SK-N-SH treated with all-trans-retinoic acid at 6 μM for 48 hours (cell line): ENCODE results near the gene GJB3.

Source experiments
- ATAC-seq: fragments of 200-7000 bp; cut with Tn5 transposase; 3 replicates; pipeline ENCODE4 v1.9.1; 2020; ENCODE audit warnings: mild to moderate bottlenecking, moderate library complexity
- ARNTL ChIP-seq: fragments of 450-650 bp; formaldehyde crosslinking; IDR thresholded peaks from 2 replicates; pipeline ENCODE4 v1.5.0; 2020; ENCODE audit warnings: low read depth, mild to moderate bottlenecking, moderate library complexity, borderline replicate concordance
- BACH2 ChIP-seq: fragments of 250-450 bp; sonication (Bioruptor Pico); IDR thresholded peaks from 2 replicates; pipeline ENCODE4 v1.9.0; 2021; ENCODE audit warnings: mild to moderate bottlenecking, borderline replicate concordance
- CREB5 ChIP-seq: fragments of 250-450 bp; sonication (Bioruptor Pico); IDR thresholded peaks from 2 replicates; pipeline ENCODE4 v1.5.1; 2020; ENCODE audit warnings: low read depth, mild to moderate bottlenecking, moderate library complexity
- CSDC2 ChIP-seq: fragments of 250-450 bp; sonication (Bioruptor Pico); IDR thresholded peaks from 2 replicates; pipeline ENCODE4 v1.5.0; 2020; ENCODE audit warnings: mild to moderate bottlenecking, moderate library complexity
- ESRRG ChIP-seq: fragments of 250-450 bp; sonication (Bioruptor Pico); IDR thresholded peaks from 2 replicates; pipeline ENCODE4 v1.6.1; 2021; ENCODE audit warnings: mild to moderate bottlenecking
- GLIS3 ChIP-seq: fragments of 250-450 bp; sonication (Bioruptor Pico); IDR thresholded peaks from 2 replicates; pipeline ENCODE4 v1.5.0; 2020; ENCODE audit warnings: mild to moderate bottlenecking, moderate library complexity
- OSR1 ChIP-seq: fragments of 250-450 bp; sonication (Bioruptor Pico); IDR thresholded peaks from 2 replicates; pipeline ENCODE4 v1.8.0; 2022; ENCODE audit warnings: moderate library complexity, mild to moderate bottlenecking, inconsistent platforms
- PATZ1 ChIP-seq: fragments of 250-450 bp; sonication (Bioruptor Pico); IDR thresholded peaks from 2 replicates; pipeline ENCODE4 v1.8.0; 2020; ENCODE audit warnings: mild to moderate bottlenecking, moderate library complexity, borderline replicate concordance
- POU6F1 ChIP-seq: fragments of 250-450 bp; sonication (Bioruptor Pico); IDR thresholded peaks from 2 replicates; pipeline ENCODE4 v1.8.0; 2021; ENCODE audit warnings: low read depth, mild to moderate bottlenecking, moderate library complexity, borderline replicate concordance
- PPARA ChIP-seq: fragments of 250-450 bp; sonication (Bioruptor Pico); IDR thresholded peaks from 2 replicates; pipeline ENCODE4 v1.5.0; 2020; ENCODE audit warnings: mild to moderate bottlenecking, borderline replicate concordance
- RARB ChIP-seq: fragments of 250-450 bp; sonication (Bioruptor Pico); IDR thresholded peaks from 2 replicates; pipeline ENCODE4 v1.8.0; 2021; ENCODE audit warnings: mild to moderate bottlenecking, moderate library complexity
- TCF4 ChIP-seq: fragments of 250-450 bp; sonication (Bioruptor Pico); IDR thresholded peaks from 2 replicates; pipeline ENCODE4 v1.8.0; 2021; ENCODE audit warnings: mild to moderate bottlenecking, moderate library complexity, borderline replicate concordance
- TOX ChIP-seq: fragments of 250-450 bp; sonication (Bioruptor Pico); IDR thresholded peaks from 2 replicates; pipeline ENCODE4 v1.8.0; 2021; ENCODE audit warnings: mild to moderate bottlenecking, moderate library complexity, borderline replicate concordance
- TSHZ2 ChIP-seq: fragments of 250-450 bp; sonication (Bioruptor Pico); IDR thresholded peaks from 2 replicates; pipeline ENCODE4 v1.5.0; 2020; ENCODE audit warnings: mild to moderate bottlenecking, moderate library complexity
- ZC3H10 ChIP-seq: fragments of 250-450 bp; sonication (Bioruptor Pico); IDR thresholded peaks from 2 replicates; pipeline ENCODE4 v1.5.1; 2021; ENCODE audit warnings: mild to moderate bottlenecking, moderate library complexity
- ZFP30 ChIP-seq: fragments of 450-650 bp; formaldehyde crosslinking; IDR thresholded peaks from 2 replicates; pipeline ENCODE4 v1.5.0; 2022; ENCODE audit warnings: mild to moderate bottlenecking, moderate library complexity
- ZNF565 ChIP-seq: fragments of 450-650 bp; formaldehyde crosslinking; conservative IDR thresholded peaks from 2 replicates; pipeline ENCODE4 v1.5.0; 2020; ENCODE audit warnings: low read depth, mild to moderate bottlenecking, moderate library complexity
- ZNF70 ChIP-seq: fragments of 450-650 bp; formaldehyde crosslinking; IDR thresholded peaks from 2 replicates; pipeline ENCODE4 v1.5.0; 2020; ENCODE audit warnings: mild to moderate bottlenecking, moderate library complexity
- ZNF8 ChIP-seq: fragments of 450-650 bp; formaldehyde crosslinking; IDR thresholded peaks from 2 replicates; pipeline ENCODE4 v1.5.0; 2020; ENCODE audit warnings: mild to moderate bottlenecking, moderate library complexity

GJB3 gene

GRCh38 chr1:34746101-34746500 lies 34.9 kb upstream of the GJB3 start:
- ATAC-seq, result no peak
- no peak for TF ChIP-seq GLIS3 (CRISPR knock-in tag)
- no peak for TF ChIP-seq ZFP30 (CRISPR knock-in tag)
- TF ChIP-seq POU6F1, result no peak
- TF ChIP-seq ZC3H10 (CRISPR knock-in tag), result no peak
- TF ChIP-seq TOX, result no peak
- TF ChIP-seq OSR1 (CRISPR knock-in tag), result no peak
- no peak for TF ChIP-seq ESRRG (CRISPR knock-in tag)
- TF ChIP-seq, all 23 proteins: peak for 0

GRCh38 chr1:34746785-34747637 lies 34.0 kb upstream of the GJB3 start:
- TF ChIP-seq ZNF70 (CRISPR knock-in tag) (no peak), TCF4 (CRISPR knock-in tag) (no peak), ZNF565 (CRISPR knock-in tag) (no peak), PATZ1 (no peak), RARB (CRISPR knock-in tag) (no peak), CREB5 (CRISPR knock-in tag) (no peak), BACH2 (CRISPR knock-in tag) (no peak), ARNTL (CRISPR knock-in tag) (no peak), ZNF8 (CRISPR knock-in tag) (no peak), GLIS3 (CRISPR knock-in tag) (no peak), CSDC2 (CRISPR knock-in tag) (no peak)
- no peak for ATAC-seq

GRCh38 chr1:34747638-34747941 lies 33.4 kb upstream of the GJB3 start:
- ATAC-seq, result no peak
- no peak for TF ChIP-seq PPARA (CRISPR knock-in tag)
- TF ChIP-seq ZNF565 (CRISPR knock-in tag), result no peak
- TF ChIP-seq ZC3H10 (CRISPR knock-in tag), result no peak
- no peak for TF ChIP-seq TSHZ2 (CRISPR knock-in tag)
- TF ChIP-seq CREB5 (CRISPR knock-in tag), result no peak
- TF ChIP-seq ZNF70 (CRISPR knock-in tag), result no peak
- TF ChIP-seq OSR1 (CRISPR knock-in tag), result no peak
- TF ChIP-seq BACH2 (CRISPR knock-in tag), result no peak
- TF ChIP-seq TCF4 (CRISPR knock-in tag), result no peak
- no peak for TF ChIP-seq CSDC2 (CRISPR knock-in tag)
- no peak for TF ChIP-seq ZNF8 (CRISPR knock-in tag)
- TF ChIP-seq ZFP30 (CRISPR knock-in tag), result no peak
